MM.1S (cell line): ENCODE data around the gene BIRC3.

Source experiments
- CTCF ChIP-seq: fragments of 300-600 bp; sonication (generic); IDR thresholded peaks from 2 replicates; pipeline ENCODE4 v1.5.1; 2016; ENCODE audit warnings: antibody characterized with exemption, low read length, mixed read lengths
- EZH2 ChIP-seq: fragments of 300-600 bp; sonication (generic); optimal IDR thresholded peaks from 2 replicates; pipeline ENCODE3; 2017; ENCODE audit warnings: low read depth, mild to moderate bottlenecking, antibody characterized with exemption, low read length, mixed read lengths
- EZH2phosphoT487 ChIP-seq: fragments of 300-600 bp; sonication (generic); IDR thresholded peaks from 2 replicates; pipeline ENCODE4 v1.6.1; 2018; ENCODE audit warnings: antibody characterized with exemption, low read length

GRCh38 chr11:102361086-102362031 is 44.1 kb downstream of the BIRC3 start:
- TF ChIP-seq CTCF (no peak), EZH2 (no peak), EZH2phosphoT487 (no peak)
